Neural progenitor cell (in vitro differentiated cells): Measurements from ENCODE around the gene CCSER1.

Source experiments
- CTCF ChIP-seq: fragments of 200-600 bp; sonication (generic); IDR thresholded peaks from 2 replicates; pipeline ENCODE4 v1.5.1; 2017; ENCODE audit warnings: antibody characterized with exemption, mild to moderate bottlenecking
- EZH2 ChIP-seq: fragments of 200-600 bp; sonication (generic); IDR thresholded peaks from 2 replicates; pipeline ENCODE4 v1.6.1; 2017; ENCODE audit warnings: antibody characterized with exemption, mild to moderate bottlenecking, moderate library complexity
- EZH2phosphoT487 ChIP-seq: fragments of 200-600 bp; sonication (generic); IDR thresholded peaks from 2 replicates; pipeline ENCODE4 v1.6.1; 2017; ENCODE audit warnings: antibody characterized with exemption

GRCh38 chr4:90152024-90152423 lies 24.8 kb downstream of the CCSER1 start:
- TF ChIP-seq CTCF (no peak), EZH2 (no peak), EZH2phosphoT487 (no peak)
